Measurements from ENCODE around the gene VEPH1.
"Not testable (repeated sequence)": the region's sequence is repeated elsewhere in the genome, so short reads cannot be mapped to it uniquely, and the experiment has no call there.

VEPH1 gene

DNA sequence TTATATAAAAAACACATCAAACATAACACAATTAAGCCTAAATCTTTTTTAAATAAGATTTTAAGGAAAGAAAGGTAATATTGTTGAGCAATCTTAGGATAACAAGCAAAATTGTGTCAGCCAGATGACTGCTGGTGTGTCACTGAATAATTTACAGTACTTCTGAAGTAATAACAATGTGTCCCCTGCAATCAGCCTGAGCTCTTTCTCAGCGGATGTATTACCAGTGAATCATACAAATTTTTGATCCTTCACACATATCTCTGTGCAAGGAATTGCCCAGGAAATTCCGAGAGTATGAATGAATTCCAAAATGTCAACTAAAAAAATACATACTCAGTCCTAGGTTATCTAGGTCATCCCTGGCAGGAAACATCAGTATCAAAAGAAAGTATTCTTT, 143.2 kb downstream of the VEPH1 start:
- Mint-ChIP-seq H3K27ac (no peak overlapping the region), H3K4me1 (no peaks in the 10 kb centered on the region), H3K27me3 (no peaks in the 10 kb centered on the region), H3K9me3 (no peaks in the 10 kb centered on the region), H3K4me3 (no peak overlapping the region), H3K36me3 (no peaks in the 10 kb centered on the region)
- CTCF ChIA-PET = no interaction called here
- no peak for DNase-seq

DNA sequence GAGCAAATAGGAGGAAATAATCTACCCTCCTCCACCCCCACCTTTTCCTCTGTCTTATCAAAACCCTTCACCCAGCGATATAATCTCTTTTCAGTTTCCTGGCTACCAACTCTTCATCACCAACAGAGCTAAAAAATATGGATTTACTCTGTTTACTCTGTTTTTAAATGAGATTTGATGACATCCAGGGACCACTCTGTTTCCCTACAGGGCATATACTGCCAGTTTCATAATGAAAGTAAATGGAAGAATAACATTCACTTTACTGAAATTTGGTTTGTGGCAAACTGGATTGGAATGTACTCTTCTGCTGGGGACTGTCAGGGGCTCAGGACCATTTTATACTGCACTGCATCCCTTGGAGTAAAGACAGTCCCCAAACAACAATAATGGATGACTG, 146.7 kb downstream of the VEPH1 start:
- H3K27ac Mint-ChIP-seq = no peak overlapping the region
- no peak overlapping the region for H3K4me3 Mint-ChIP-seq
- no peaks in the 10 kb centered on the region for H3K4me1 Mint-ChIP-seq
- DNase-seq = no peak
- no peaks in the 10 kb centered on the region for H3K27me3 Mint-ChIP-seq
- no peaks in the 10 kb centered on the region for H3K9me3 Mint-ChIP-seq
- CTCF ChIA-PET = no interaction called here
- no peaks in the 10 kb centered on the region for H3K36me3 Mint-ChIP-seq

DNA sequence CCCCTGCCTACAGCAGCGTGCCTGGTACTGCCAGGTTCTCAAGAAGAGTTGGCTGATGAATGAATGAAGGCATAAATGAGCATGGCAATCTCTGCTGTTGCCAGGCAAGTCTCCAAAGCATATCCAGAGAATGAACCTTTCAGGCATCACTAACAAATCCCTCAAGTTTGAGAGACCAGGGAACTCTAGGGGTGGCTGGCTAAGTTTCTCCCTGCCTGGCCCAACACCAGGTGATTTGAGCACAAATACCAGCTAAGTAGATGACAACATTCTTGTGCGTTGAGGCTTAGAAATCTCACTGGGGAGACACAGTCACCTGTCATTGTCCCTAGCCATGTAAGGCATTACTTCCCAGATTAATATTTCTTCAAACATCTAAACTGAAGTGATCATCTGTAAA, 147.9 kb downstream of the VEPH1 start:
- H3K36me3 Mint-ChIP-seq = no peaks in the 10 kb centered on the region
- no peaks in the 10 kb centered on the region for H3K9me3 Mint-ChIP-seq
- CTCF ChIA-PET = no interaction called here
- no peak overlapping the region for H3K4me3 Mint-ChIP-seq
- DNase-seq = no peak
- H3K27me3 Mint-ChIP-seq = no peaks in the 10 kb centered on the region
- no peaks in the 10 kb centered on the region for H3K4me1 Mint-ChIP-seq
- H3K27ac Mint-ChIP-seq = no peak overlapping the region

DNA sequence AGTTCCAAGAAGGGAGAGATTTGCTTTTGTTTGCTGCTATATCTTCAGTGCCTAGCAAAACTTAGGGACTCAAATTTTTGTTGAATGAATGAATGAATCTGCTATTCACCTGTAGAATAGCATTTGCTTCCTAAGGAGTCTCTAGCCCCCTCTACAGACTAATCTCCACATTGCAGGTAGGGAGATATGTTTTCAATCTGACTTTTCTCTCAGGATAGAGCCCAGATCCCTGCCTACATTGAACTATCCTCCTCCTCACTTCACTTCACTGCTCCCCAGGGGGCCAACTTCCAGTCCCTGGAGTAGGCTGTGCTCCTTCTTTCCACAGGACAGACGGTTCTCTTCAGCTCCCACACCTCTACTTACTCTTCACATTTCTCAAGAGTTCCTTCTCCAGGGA, 148.5 kb downstream of the VEPH1 start:
- Mint-ChIP-seq H3K9me3 (no peaks in the 10 kb centered on the region), H3K4me1 (no peaks in the 10 kb centered on the region), H3K27ac (no peak overlapping the region), H3K36me3 (no peaks in the 10 kb centered on the region), H3K27me3 (no peaks in the 10 kb centered on the region), H3K4me3 (no peak overlapping the region)
- CTCF ChIA-PET = no interaction called here
- no peak for DNase-seq

DNA sequence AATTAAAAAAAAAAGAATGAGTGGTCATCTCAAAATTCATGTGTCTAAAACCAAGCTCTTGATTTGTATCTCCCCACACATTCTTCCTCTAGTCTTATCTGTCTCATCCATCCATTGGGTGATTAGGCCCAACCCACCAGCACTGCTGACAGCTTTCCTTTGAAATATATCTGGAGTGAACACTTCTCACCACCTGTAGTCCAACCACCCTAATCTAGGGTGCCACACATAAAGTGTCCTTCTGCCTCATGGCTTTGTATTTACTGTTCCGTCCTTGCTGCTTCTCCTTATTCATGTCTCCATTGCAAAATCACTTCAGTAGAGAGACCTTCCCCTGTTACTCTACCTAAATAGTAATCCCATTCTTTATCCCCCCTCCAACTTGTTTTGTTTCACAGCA, 149.0 kb downstream of the VEPH1 start:
- Mint-ChIP-seq H3K4me3 (no peak overlapping the region), H3K4me1 (no peaks in the 10 kb centered on the region), H3K27ac (no peak overlapping the region), H3K9me3 (no peaks in the 10 kb centered on the region), H3K36me3 (no peaks in the 10 kb centered on the region), H3K27me3 (no peaks in the 10 kb centered on the region)
- DNase-seq = no peak
- CTCF ChIA-PET = no interaction called here

DNA sequence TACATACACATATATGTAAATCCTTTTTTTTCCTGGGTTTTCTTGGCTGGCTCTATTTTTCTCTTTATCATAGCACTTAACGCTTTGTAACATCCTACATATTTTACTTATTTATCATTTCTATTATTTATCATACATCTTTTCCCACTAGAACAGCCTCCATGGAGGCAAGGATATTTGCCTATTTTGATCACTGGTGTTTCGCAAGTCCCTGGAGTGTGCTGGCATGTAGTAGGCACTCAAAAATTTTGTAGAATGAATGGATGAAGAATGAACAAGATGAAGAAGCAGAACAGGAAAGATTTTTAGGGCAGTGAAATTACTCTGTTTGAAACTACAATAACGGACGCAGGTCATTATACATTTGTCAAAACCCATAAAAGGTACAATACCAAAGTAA, 149.6 kb downstream of the VEPH1 start:
- H3K36me3 Mint-ChIP-seq = no peaks in the 10 kb centered on the region
- CTCF ChIA-PET = no interaction called here
- no peak overlapping the region for H3K27ac Mint-ChIP-seq

DNA sequence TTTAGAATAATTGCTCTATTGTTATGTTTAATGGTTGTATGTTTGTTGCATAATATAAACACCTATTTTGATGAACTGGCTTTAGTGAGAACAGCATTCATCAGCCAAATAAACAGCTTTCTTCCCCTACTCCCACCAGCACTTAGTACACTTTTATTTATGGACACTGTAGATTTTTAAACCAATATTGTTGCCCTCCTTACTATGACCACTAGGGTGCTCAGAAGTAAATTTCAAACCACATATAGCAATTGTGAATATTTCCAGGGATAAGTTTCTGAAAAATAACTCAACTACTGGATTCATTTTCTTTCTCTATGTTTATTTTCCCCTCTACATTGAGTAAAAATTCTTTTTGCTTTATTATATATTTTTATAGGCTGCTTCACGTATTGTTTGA, 151.2 kb downstream of the VEPH1 start:
- Mint-ChIP-seq H3K4me3 (no peak overlapping the region), H3K4me1 (no peaks in the 10 kb centered on the region), H3K9me3 (no peaks in the 10 kb centered on the region), H3K27ac (no peak overlapping the region), H3K36me3 (no peaks in the 10 kb centered on the region), H3K27me3 (no peaks in the 10 kb centered on the region)
- no peak for DNase-seq
- CTCF ChIA-PET = no interaction called here

More for the DNA sequence above, 149.6 kb downstream of the VEPH1 start:
- Mint-ChIP-seq H3K4me1 (no peaks in the 10 kb centered on the region), H3K27me3 (no peaks in the 10 kb centered on the region), H3K4me3 (no peak overlapping the region), H3K9me3 (no peaks in the 10 kb centered on the region)
- no peak for DNase-seq

DNA sequence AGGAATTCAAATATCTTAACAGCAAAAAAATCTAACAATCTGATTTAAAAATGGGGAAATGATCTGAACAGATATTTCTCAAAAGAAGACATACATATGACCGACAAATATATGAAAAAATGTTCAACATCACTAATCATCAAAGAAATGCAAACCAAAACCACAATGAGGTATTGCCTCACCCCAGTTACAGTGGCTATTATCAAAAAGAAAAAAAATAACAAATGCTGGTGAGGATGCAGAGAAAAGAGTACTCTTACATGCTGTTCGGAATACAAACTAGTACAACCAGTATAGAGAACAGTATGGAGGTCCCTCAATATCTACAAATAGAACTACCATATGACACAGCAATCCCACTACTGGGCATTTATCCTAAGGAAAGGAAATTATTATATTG, 152.6 kb downstream of the VEPH1 start:
- CTCF ChIA-PET, H3K9me3 Mint-ChIP-seq, H3K36me3 Mint-ChIP-seq, H3K27me3 Mint-ChIP-seq, H3K4me1 Mint-ChIP-seq, H3K4me3 Mint-ChIP-seq, DNase-seq, H3K27ac Mint-ChIP-seq: not testable (repeated sequence)

DNA sequence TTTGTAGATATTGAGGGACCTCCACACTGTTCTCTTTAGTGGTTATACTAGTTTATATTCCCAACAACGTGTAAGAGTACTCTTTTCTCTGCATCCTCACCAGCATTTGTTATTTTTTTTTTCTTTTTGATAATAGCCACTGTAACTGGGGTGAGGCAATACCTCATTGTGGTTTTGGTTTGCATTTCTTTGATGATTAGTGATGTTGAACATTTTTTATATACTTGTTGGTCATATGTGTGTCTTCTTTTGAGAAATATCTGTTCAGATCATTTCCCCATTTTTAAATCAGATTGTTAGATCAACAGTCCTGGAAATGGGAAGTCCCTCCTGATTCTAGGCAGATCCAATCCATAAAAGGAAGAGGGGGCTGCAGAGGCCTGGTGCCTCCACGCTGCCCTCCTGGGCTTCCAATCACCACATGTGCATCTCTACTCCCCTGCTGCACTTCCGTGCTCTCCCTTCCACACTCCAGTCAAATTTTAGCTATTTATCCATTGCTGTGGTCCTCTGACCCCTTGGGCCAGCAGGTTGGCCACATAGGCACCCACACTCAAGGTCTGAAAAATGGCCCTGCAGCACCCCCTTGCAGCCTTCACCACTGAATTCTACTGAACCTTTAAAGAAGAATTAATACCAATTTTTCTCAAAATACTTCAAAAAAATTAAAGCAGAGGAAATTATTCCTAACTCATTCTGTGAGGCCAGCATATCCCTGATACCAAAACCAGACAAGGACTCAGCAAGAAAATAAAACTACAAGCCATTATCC, 154.7 kb downstream of the VEPH1 start:
- not testable (repeated sequence) for H3K27me3 Mint-ChIP-seq, H3K9me3 Mint-ChIP-seq, H3K27ac Mint-ChIP-seq, H3K4me3 Mint-ChIP-seq, H3K4me1 Mint-ChIP-seq, DNase-seq, H3K36me3 Mint-ChIP-seq
- CTCF ChIA-PET = interaction anchor here (0.9 kb wide), 1 partner anchor 144 kb away, joined by 3 read pairs; no protein-coding TSS in a partner anchor

DNA sequence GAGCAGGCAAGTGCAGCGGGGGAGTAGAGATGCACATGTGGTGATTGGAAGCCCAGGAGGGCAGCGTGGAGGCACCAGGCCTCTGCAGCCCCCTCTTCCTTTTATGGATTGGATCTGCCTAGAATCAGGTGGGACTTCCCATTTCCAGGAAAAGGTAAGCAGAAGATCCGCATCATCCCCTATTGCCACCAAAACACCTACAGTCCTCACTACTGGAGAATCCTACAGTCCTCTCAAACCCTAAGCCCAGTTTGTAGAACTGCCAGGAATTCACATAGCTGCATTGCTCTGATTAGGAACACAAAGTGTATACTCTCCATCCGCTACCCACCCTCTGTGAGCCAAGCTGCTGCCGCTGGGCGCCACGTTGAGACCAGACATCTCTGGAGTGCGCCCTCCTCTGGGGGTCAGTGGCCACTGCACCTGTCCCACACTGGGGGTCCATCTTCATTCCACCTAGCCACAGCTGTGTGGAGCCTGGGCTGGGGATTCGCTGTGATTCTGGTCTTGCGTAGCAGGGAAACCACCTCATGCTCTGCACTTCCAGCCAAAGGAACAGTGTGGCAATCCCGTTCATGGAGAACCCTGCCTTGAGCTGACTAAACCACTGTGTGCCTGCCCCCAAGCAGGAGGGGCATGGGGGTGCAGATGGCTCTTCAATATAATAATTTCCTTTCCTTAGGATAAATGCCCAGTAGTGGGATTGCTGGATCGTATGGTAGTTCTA, 155.5 kb downstream of the VEPH1 start:
- peaks cover 5% of the 10 kb centered on the region for H3K9me3 Mint-ChIP-seq
- H3K27ac Mint-ChIP-seq = no peak overlapping the region
- no peaks in the 10 kb centered on the region for H3K36me3 Mint-ChIP-seq
- H3K27me3 Mint-ChIP-seq = no peaks in the 10 kb centered on the region
- CTCF ChIA-PET = interaction anchor here (0.9 kb wide), 1 partner anchor 143 kb away, joined by 3 read pairs; no protein-coding TSS in a partner anchor
- H3K4me1 Mint-ChIP-seq = no peaks in the 10 kb centered on the region
- DNase-seq = no peak
- H3K4me3 Mint-ChIP-seq = no peak overlapping the region

DNA sequence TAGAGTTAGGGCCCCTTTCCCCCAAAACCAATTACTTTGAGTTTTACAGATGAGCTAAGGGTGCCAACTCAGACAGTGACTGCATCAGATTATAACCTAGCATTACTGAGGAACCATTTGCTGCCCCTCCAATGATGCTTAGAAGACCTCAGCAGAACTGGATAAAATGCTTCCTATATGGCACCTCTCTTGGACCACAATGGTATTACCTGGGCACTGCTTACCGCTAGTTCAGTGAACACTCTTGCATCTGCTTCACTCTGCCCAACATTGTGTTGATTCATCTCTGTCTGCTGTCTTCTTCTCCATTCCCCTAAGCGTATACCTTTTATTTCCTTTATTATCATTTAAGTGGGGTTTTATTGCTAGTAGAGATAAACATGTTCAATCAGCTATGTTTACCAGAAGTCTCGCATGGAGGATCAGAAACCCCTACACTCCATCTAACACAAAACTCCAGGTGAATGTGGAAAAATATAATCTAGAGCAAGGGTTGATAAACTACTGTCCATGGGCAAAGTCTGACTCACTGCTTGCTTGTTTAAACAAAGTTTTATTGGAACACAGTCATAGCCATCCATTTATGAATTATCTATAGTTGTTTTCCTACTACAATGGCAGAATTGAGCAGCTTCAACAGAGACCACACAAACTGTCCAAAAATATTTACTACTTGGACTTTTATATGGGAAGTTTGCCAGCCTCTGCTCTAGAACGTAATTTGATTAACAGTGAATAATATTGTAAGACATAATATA, 166.8 kb downstream of the VEPH1 start:
- H3K4me3 Mint-ChIP-seq = no peak overlapping the region
- H3K27ac Mint-ChIP-seq = no peak overlapping the region
- H3K9me3 Mint-ChIP-seq = peaks cover 6% of the 10 kb centered on the region
- no peak for DNase-seq
- H3K27me3 Mint-ChIP-seq = no peaks in the 10 kb centered on the region
- H3K4me1 Mint-ChIP-seq = no peaks in the 10 kb centered on the region
- CTCF ChIA-PET = no interaction called here
- no peaks in the 10 kb centered on the region for H3K36me3 Mint-ChIP-seq

DNA sequence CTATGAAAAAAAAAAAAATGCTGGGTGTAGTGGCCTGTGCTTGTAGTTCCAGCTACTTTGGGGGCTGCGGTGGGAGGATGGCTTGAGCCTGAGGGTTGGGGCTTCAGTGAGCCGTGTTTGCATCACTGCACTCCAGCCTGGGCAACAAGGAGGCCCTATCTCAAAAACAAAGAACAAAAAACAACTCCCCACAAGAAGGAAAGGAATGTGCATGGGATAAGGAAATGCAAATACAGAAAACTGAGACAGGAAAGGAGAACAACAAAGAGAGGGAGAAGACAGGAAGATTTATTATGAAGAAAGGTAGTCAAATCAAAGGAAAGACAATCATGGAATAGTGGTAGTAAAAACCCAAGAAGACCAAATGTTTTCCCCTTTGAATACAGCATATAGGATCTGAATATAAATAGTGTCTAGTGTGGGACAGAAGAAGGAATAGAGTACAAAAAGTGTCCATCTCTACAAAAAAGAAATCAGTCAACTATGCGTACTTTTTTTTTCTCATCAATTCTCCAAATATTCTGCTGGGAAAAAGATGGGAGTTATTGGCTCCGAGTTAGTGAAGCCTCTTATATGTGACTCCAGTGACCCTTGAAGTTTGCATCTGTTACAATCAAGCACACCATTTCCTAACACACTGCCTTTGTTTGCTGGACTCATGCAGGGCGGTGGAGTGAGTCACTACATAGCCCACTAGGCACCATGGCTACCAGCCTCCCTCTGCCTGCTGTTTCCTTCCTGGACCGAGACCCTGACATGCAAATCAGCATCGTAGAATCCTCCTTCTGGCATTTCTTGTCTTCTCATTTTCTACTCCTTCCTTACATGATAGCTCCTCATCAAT, 167.8 kb downstream of the VEPH1 start:
- Mint-ChIP-seq H3K36me3 (no peaks in the 10 kb centered on the region), H3K4me1 (no peaks in the 10 kb centered on the region), H3K9me3 (peaks cover 2% of the 10 kb centered on the region), H3K4me3 (no peak overlapping the region), H3K27me3 (no peaks in the 10 kb centered on the region), H3K27ac (no peak overlapping the region)
- CTCF ChIA-PET = no interaction called here
- no peak for DNase-seq

DNA sequence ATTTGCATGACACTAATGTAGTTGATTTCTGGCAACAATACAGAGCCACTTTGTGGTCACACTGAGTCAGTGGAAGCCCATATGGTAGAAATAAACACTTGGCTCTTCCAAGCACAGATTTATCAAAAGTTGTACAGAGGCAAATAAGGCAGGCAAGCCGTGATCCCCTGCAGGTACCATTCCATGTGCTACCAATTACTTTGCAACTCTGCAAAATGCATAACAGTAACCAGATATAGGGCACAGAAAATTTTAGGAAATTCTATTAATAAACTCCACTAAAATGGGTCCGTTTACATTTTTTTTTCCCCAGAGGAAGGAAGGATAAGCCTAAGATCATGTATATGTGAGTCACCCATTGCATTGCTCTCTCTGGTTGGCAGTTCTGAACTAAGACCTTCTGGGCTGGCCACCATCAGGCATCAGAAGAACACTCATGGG, 169.6 kb downstream of the VEPH1 start:
- Mint-ChIP-seq H3K27ac (no peak overlapping the region), H3K36me3 (no peaks in the 10 kb centered on the region), H3K9me3 (no peaks in the 10 kb centered on the region), H3K4me1 (no peaks in the 10 kb centered on the region), H3K4me3 (no peak overlapping the region), H3K27me3 (no peaks in the 10 kb centered on the region)
- CTCF ChIA-PET = no interaction called here
- no peak for DNase-seq

DNA sequence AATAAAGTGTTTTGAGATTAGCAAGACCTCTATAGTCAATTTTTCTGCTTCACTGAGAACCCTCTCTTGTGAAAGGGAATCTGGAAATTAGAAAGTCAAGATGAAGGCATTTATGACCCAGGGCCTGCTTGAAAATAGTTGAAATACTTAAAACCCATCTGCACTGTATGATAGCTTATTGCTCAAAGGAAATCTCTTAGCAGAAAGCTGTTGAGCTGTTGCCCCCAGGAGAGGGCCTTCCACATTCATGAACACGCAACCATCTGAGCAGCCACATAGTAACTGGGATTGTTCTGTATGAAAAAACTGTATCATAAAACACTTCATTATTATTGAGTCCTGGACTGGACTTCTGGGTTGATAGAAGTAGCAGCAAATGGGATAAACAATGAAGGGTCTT, 173.0 kb downstream of the VEPH1 start:
- CTCF ChIA-PET = no interaction called here
- no peak for DNase-seq
- no peak overlapping the region for H3K4me3 Mint-ChIP-seq
- no peaks in the 10 kb centered on the region for H3K4me1 Mint-ChIP-seq
- no peaks in the 10 kb centered on the region for H3K9me3 Mint-ChIP-seq
- H3K36me3 Mint-ChIP-seq = no peaks in the 10 kb centered on the region
- no peak overlapping the region for H3K27ac Mint-ChIP-seq
- H3K27me3 Mint-ChIP-seq = no peaks in the 10 kb centered on the region
